ENCODE data around the gene CASP7. TPM values are rescaled to one million over a fixed set of nuclear protein-coding genes. Genes with fewer than 3 reads are reported as not detected.

The CASP7 gene
- total RNA-seq, 5 donors from 2014 or later (not counting 1 experiment from before 2014, with no cell fraction given): 9.7 to 15.9 (median 13.9) TPM

GRCh38 chr10:113739577-113739976, 59.9 kb downstream of the CASP7 start:
- H3K27ac ChIP-seq (ENCODE audit: low read length): no peak overlapping the region
- peaks cover 6 to 19% of the 10 kb centered on the region in 2 donors for H3K27me3 Mint-ChIP-seq
- no peaks in the 10 kb centered on the region for H3K9me3 ChIP-seq
- ATAC-seq (replicated peaks in 1 of 4) (no peak), DNase-seq (no peak)
- H3K4me3 Mint-ChIP-seq: no peak overlapping the region
- ChIA-PET CTCF (interaction anchor here in 1 of 2 donors (0.6 kb wide), 1 partner anchor 47 kb away, joined by 4 read pairs; no protein-coding TSS in a partner anchor), POLR2A (no interaction called here)
- no peaks in the 10 kb centered on the region for H3K4me1 ChIP-seq (ENCODE audit: control insufficient read depth in 1 of 2, extremely low read depth in 1 of 2, insufficient read depth in 2 of 2, low read length in 2 of 2)
- 64% methylated on average over 3 of the region's 3 CpGs for WGBS (ENCODE audit: insufficient coverage)
- H3K36me3 ChIP-seq (ENCODE audit: control insufficient read depth in 2 of 2, extremely low read depth in 1 of 2, insufficient read depth in 1 of 2, low read length in 1 of 2): no peaks in the 10 kb centered on the region
- H3K4me3 ChIP-seq (ENCODE audit: control insufficient read depth in 1 of 2, extremely low read depth in 1 of 2, low read length in 1 of 2): no peak overlapping the region
- H3K27ac Mint-ChIP-seq: no peak overlapping the region
- no peaks in the 10 kb centered on the region for H3K36me3 Mint-ChIP-seq
- H3K4me1 Mint-ChIP-seq: no peaks in the 10 kb centered on the region
- H3K27me3 ChIP-seq (replicated peaks in 1 of 2; ENCODE audit: control insufficient read depth in 2 of 2, extremely low read depth in 1 of 2, insufficient read depth in 2 of 2, low read length in 1 of 2): peaks cover 0 to 4% of the 10 kb centered on the region in 2 experiments
- no peaks in the 10 kb centered on the region for H3K9me3 Mint-ChIP-seq

GRCh38 chr10:113740850-113741249, 61.1 kb downstream of the CASP7 start:
- POLR2A ChIA-PET: no interaction called here
- Mint-ChIP-seq H3K36me3 (no peaks in the 10 kb centered on the region), H3K27ac (no peak overlapping the region), H3K4me3 (no peak overlapping the region), H3K9me3 (no peaks in the 10 kb centered on the region), H3K4me1 (no peaks in the 10 kb centered on the region), H3K27me3 (peaks cover 11 to 24% of the 10 kb centered on the region in 2 donors)
- no peak overlapping the region for H3K27ac ChIP-seq (ENCODE audit: low read length)
- no peak overlapping the region for H3K4me3 ChIP-seq (ENCODE audit: control insufficient read depth in 1 of 2, extremely low read depth in 1 of 2, low read length in 1 of 2)
- DNase-seq: no peak
- no peaks in the 10 kb centered on the region for H3K36me3 ChIP-seq (ENCODE audit: control insufficient read depth in 2 of 2, extremely low read depth in 1 of 2, insufficient read depth in 1 of 2, low read length in 1 of 2)
- CTCF ChIA-PET: no interaction called here
- no peak for ATAC-seq (replicated peaks in 1 of 4)
- WGBS (ENCODE audit: insufficient coverage): no CpG with 5 or more reads among the region's 3 CpGs
- peaks cover 0 to 4% of the 10 kb centered on the region in 2 experiments for H3K27me3 ChIP-seq (replicated peaks in 1 of 2; ENCODE audit: control insufficient read depth in 2 of 2, extremely low read depth in 1 of 2, insufficient read depth in 2 of 2, low read length in 1 of 2)
- H3K9me3 ChIP-seq: no peaks in the 10 kb centered on the region
- H3K4me1 ChIP-seq (ENCODE audit: control insufficient read depth in 1 of 2, extremely low read depth in 1 of 2, insufficient read depth in 2 of 2, low read length in 2 of 2): no peaks in the 10 kb centered on the region

GRCh38 chr10:113742466-113742865, 62.8 kb downstream of the CASP7 start:
- H3K36me3 ChIP-seq (ENCODE audit: control insufficient read depth in 2 of 2, extremely low read depth in 1 of 2, insufficient read depth in 1 of 2, low read length in 1 of 2): no peaks in the 10 kb centered on the region

DNA sequence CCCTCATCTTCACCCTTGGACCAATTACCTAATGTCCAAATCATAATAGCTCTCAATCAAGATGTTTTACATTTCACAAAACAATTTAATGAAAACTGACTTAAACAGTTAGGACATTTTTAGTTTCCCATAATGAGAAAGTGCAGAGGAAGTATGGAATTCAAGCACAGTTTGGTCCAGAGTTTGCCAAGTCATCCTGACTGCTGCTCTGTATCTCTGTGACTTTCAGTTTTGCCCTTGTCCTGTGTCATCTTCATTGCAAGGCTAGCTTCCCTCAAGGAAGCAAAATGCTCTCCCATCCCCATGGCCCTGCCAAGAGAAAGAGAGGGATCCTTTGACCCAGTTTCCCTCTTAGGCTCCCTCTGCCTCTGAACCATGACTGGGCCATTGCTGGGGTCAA, 63.9 kb downstream of the CASP7 start:
- no peak overlapping the region for H3K27ac ChIP-seq (ENCODE audit: low read length)
- DNase-seq (no peak), ATAC-seq (replicated peaks in 1 of 4) (no peak)
- no peaks in the 10 kb centered on the region for H3K4me1 Mint-ChIP-seq
- H3K27me3 ChIP-seq (replicated peaks in 1 of 2; ENCODE audit: control insufficient read depth in 2 of 2, extremely low read depth in 1 of 2, insufficient read depth in 2 of 2, low read length in 1 of 2): peaks cover 0 to 4% of the 10 kb centered on the region in 2 experiments
- H3K9me3 Mint-ChIP-seq: no peaks in the 10 kb centered on the region
- H3K36me3 Mint-ChIP-seq: no peaks in the 10 kb centered on the region
- ChIA-PET POLR2A (no interaction called here), CTCF (no interaction called here)
- H3K4me1 ChIP-seq (ENCODE audit: control insufficient read depth in 1 of 2, extremely low read depth in 1 of 2, insufficient read depth in 2 of 2, low read length in 2 of 2): no peaks in the 10 kb centered on the region
- H3K36me3 ChIP-seq (ENCODE audit: control insufficient read depth in 2 of 2, extremely low read depth in 1 of 2, insufficient read depth in 1 of 2, low read length in 1 of 2): no peaks in the 10 kb centered on the region
- no peak overlapping the region for H3K4me3 Mint-ChIP-seq
- no peak overlapping the region for H3K4me3 ChIP-seq (ENCODE audit: control insufficient read depth in 1 of 2, extremely low read depth in 1 of 2, low read length in 1 of 2)
- peaks cover 13 to 29% of the 10 kb centered on the region in 2 donors for H3K27me3 Mint-ChIP-seq
- H3K9me3 ChIP-seq: no peaks in the 10 kb centered on the region
- no peak overlapping the region for H3K27ac Mint-ChIP-seq

More at GRCh38 chr10:113742466-113742865, 62.8 kb downstream of the CASP7 start:
- Mint-ChIP-seq H3K27ac (no peak overlapping the region), H3K36me3 (no peaks in the 10 kb centered on the region), H3K4me1 (no peaks in the 10 kb centered on the region), H3K27me3 (peaks cover 13 to 29% of the 10 kb centered on the region in 2 donors), H3K4me3 (no peak overlapping the region), H3K9me3 (no peaks in the 10 kb centered on the region)
- DNase-seq: no peak
- Histone ChIP-seq H3K9me3 (no peaks in the 10 kb centered on the region), H3K4me1 (ENCODE audit: control insufficient read depth in 1 of 2, extremely low read depth in 1 of 2, insufficient read depth in 2 of 2, low read length in 2 of 2) (no peaks in the 10 kb centered on the region), H3K4me3 (ENCODE audit: control insufficient read depth in 1 of 2, extremely low read depth in 1 of 2, low read length in 1 of 2) (no peak overlapping the region), H3K27ac (ENCODE audit: low read length) (no peak overlapping the region), H3K27me3 (replicated peaks in 1 of 2; ENCODE audit: control insufficient read depth in 2 of 2, extremely low read depth in 1 of 2, insufficient read depth in 2 of 2, low read length in 1 of 2) (peaks cover 0 to 4% of the 10 kb centered on the region in 2 experiments)
- POLR2A ChIA-PET: no interaction called here
- CTCF ChIA-PET: no interaction called here
- ATAC-seq (replicated peaks in 1 of 4): no peak
- WGBS (ENCODE audit: insufficient coverage): no CpG with 5 or more reads among the region's 2 CpGs

GRCh38 chr10:113745374-113745773, 65.7 kb downstream of the CASP7 start:
- ChIA-PET CTCF (no interaction called here), POLR2A (no interaction called here)
- Mint-ChIP-seq H3K27me3 (peaks cover 13 to 29% of the 10 kb centered on the region in 2 donors), H3K36me3 (no peaks in the 10 kb centered on the region), H3K9me3 (no peaks in the 10 kb centered on the region), H3K4me3 (no peak overlapping the region), H3K27ac (no peak overlapping the region), H3K4me1 (no peaks in the 10 kb centered on the region)
- Histone ChIP-seq H3K36me3 (ENCODE audit: control insufficient read depth in 2 of 2, extremely low read depth in 1 of 2, insufficient read depth in 1 of 2, low read length in 1 of 2) (no peaks in the 10 kb centered on the region), H3K4me3 (ENCODE audit: control insufficient read depth in 1 of 2, extremely low read depth in 1 of 2, low read length in 1 of 2) (no peak overlapping the region), H3K4me1 (ENCODE audit: control insufficient read depth in 1 of 2, extremely low read depth in 1 of 2, insufficient read depth in 2 of 2, low read length in 2 of 2) (no peaks in the 10 kb centered on the region), H3K27ac (ENCODE audit: low read length) (no peak overlapping the region), H3K9me3 (no peaks in the 10 kb centered on the region), H3K27me3 (replicated peaks in 1 of 2; ENCODE audit: control insufficient read depth in 2 of 2, extremely low read depth in 1 of 2, insufficient read depth in 2 of 2, low read length in 1 of 2) (peaks cover 0 to 4% of the 10 kb centered on the region in 2 experiments)
- DNase-seq (no peak), ATAC-seq (replicated peaks in 1 of 4) (no peak)
- no CpG with 5 or more reads among the region's 2 CpGs for WGBS (ENCODE audit: insufficient coverage)

GRCh38 chr10:113746217-113746957, 66.7 kb downstream of the CASP7 start:
- ATAC-seq (replicated peaks in 1 of 4): no peak
- Mint-ChIP-seq H3K36me3 (no peaks in the 10 kb centered on the region), H3K4me3 (no peak overlapping the region), H3K9me3 (no peaks in the 10 kb centered on the region), H3K27me3 (peaks cover 14 to 29% of the 10 kb centered on the region in 2 donors), H3K27ac (no peak overlapping the region), H3K4me1 (no peaks in the 10 kb centered on the region)
- H3K4me3 ChIP-seq (ENCODE audit: control insufficient read depth in 1 of 2, extremely low read depth in 1 of 2, low read length in 1 of 2): no peak overlapping the region
- POLR2A ChIA-PET: no interaction called here
- peaks cover 0 to 4% of the 10 kb centered on the region in 2 experiments for H3K27me3 ChIP-seq (replicated peaks in 1 of 2; ENCODE audit: control insufficient read depth in 2 of 2, extremely low read depth in 1 of 2, insufficient read depth in 2 of 2, low read length in 1 of 2)
- WGBS (ENCODE audit: insufficient coverage): 40% methylated on average over 1 of the region's 3 CpGs
- no peak for DNase-seq
- CTCF ChIA-PET: no interaction called here
- H3K4me1 ChIP-seq (ENCODE audit: control insufficient read depth in 1 of 2, extremely low read depth in 1 of 2, insufficient read depth in 2 of 2, low read length in 2 of 2): no peaks in the 10 kb centered on the region
- H3K36me3 ChIP-seq (ENCODE audit: control insufficient read depth in 2 of 2, extremely low read depth in 1 of 2, insufficient read depth in 1 of 2, low read length in 1 of 2): no peaks in the 10 kb centered on the region
- no peak overlapping the region for H3K27ac ChIP-seq (ENCODE audit: low read length)
- H3K9me3 ChIP-seq: no peaks in the 10 kb centered on the region
